ENCODE measurements around the gene MAGED4.

- TF ChIP-seq CTCF (IDR thresholded peaks at IDR 0.05; ENCODE audit: insufficient read depth, low read depth, low read length) (no peak), EZH2 (IDR thresholded peaks at IDR 0.05; ENCODE audit: insufficient read depth, low read length) (no peak)
These were observed 45.7 kb upstream of the MAGED4 start for GRCh38 chrX:52138830-52139544.

Measured in astrocyte (in vitro differentiated cells and primary cell).